Suprapubic skin (tissue), 4 donors: ENCODE results near the gene TMEM63A. TPM values are rescaled to one million over a fixed set of nuclear protein-coding genes. Genes with fewer than 3 reads are reported as not detected.

Source experiments
- DNase-seq, 2 donors: peaks; one replicate each; pipeline ENCODE4 v3.0.0-alpha.2; 2019; ENCODE audit warnings: low spot score in 2 of 2
- H3K27ac ChIP-seq: fragments of 200-600 bp; sonication (generic); one replicate; pipeline ENCODE4 v1.5.1; 2019
- H3K27me3 ChIP-seq: fragments of 200-600 bp; sonication (generic); one replicate; pipeline ENCODE4 v1.5.1; 2019
- H3K36me3 ChIP-seq: fragments of 200-600 bp; sonication (generic); one replicate; pipeline ENCODE4 v1.5.1; 2019
- H3K4me1 ChIP-seq: fragments of 200-600 bp; sonication (generic); one replicate; pipeline ENCODE4 v1.5.1; 2019
- H3K4me3 ChIP-seq: fragments of 200-600 bp; sonication (generic); one replicate; pipeline ENCODE4 v1.5.1; 2019; ENCODE audit warnings: mild to moderate bottlenecking
- H3K9me3 ChIP-seq: fragments of 200-600 bp; sonication (generic); one replicate; pipeline ENCODE4 v1.5.1; 2019
- CTCF ChIP-seq, 2 donors: fragments of 200-600 bp in 1 of 2; fragments of 450-650 bp in 1 of 2; sonication (generic) in 1 of 2; IDR thresholded peaks; one replicate each; pipeline ENCODE4 v1.5.1; 2016 to 2019; ENCODE audit warnings: antibody characterized with exemption in 2 of 2, mild to moderate bottlenecking in 1 of 2, moderate library complexity in 1 of 2
- EP300 ChIP-seq: sonication (generic); formaldehyde crosslinking; IDR thresholded peaks from one replicate; pipeline ENCODE4 v1.6.1; 2017; ENCODE audit warnings: antibody characterized with exemption
- POLR2A ChIP-seq, 2 donors: fragments of 450-650 bp; IDR thresholded peaks; one replicate each; pipeline ENCODE4 v1.6.1; 2017; ENCODE audit warnings: antibody characterized with exemption in 2 of 2, mild to moderate bottlenecking in 2 of 2, moderate library complexity in 2 of 2
- POLR2AphosphoS5 ChIP-seq, 3 donors: sonication (generic); formaldehyde crosslinking; IDR thresholded peaks; one replicate each; pipeline ENCODE4 v1.6.1; 2017; ENCODE audit warnings: antibody characterized with exemption in 3 of 3
- WGBS: methylation state at CpG from one replicate; pipeline ENCODE4 v1.1.5; 2018; 5-methylcytosine and 5-hydroxymethylcytosine counted together
- total RNA-seq, 4 donors: library from RNA; depleted of rRNA; stranded (reverse); fragments of >200 nt; gene quantifications; one replicate each; pipeline ENCODE4 v1.1.0, GENCODE V29; 2016

Gene TMEM63A
- total RNA-seq, 4 donors from 2014 or later: 32.6 to 162 (median 48.9) TPM

GRCh38 chr1:225825078-225825477, 57.1 kb downstream of the TMEM63A start:
- Histone ChIP-seq H3K4me1 (peaks cover 22% of the 10 kb centered on the region), H3K27me3 (no peaks in the 10 kb centered on the region), H3K27ac (no peak overlapping the region), H3K4me3 (no peak overlapping the region), H3K9me3 (no peaks in the 10 kb centered on the region), H3K36me3 (peaks cover 13% of the 10 kb centered on the region)
- 77% methylated on average over 6 of the region's 6 CpGs for WGBS
- TF ChIP-seq POLR2A (IDR thresholded peaks at IDR 0.05) (no peak), POLR2AphosphoS5 (IDR thresholded peaks at IDR 0.05) (no peak), CTCF (IDR thresholded peaks at IDR 0.05) (no peak), EP300 (no peak)
- DNase-seq: no peak

GRCh38 chr1:225824533-225824941, 57.6 kb downstream of the TMEM63A start:
- Histone ChIP-seq H3K9me3 (no peaks in the 10 kb centered on the region), H3K4me1 (peaks cover 22% of the 10 kb centered on the region)
- WGBS: 97% methylated on average over 12 of the region's 12 CpGs

DNA sequence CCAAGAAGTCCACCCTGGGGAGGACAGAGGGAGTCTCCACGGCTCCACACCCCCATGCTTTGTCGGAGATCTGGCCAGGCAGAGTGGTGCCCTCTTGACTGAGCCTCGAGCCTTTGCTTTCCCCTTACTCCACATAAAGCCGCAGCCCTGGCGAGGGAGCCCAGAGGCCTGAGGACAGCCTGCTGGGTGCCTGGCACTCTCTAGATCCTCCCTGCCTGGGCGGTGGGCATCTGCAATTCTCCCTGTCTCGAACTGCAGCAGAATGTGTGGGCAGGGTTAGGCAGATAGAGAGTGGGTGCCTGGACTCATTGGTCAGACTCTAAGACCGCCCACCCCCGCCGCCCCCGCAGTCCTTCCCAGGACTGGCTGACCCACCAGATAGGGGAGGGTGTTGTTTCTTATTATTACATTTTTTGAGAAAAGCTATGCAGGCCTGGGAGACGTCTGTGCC, 58.3 kb downstream of the TMEM63A start:
- Histone ChIP-seq H3K36me3 (peaks cover under 1% of the 10 kb centered on the region), H3K27me3 (no peaks in the 10 kb centered on the region), H3K9me3 (no peaks in the 10 kb centered on the region), H3K4me1 (peaks cover 22% of the 10 kb centered on the region), H3K4me3 (no peak overlapping the region), H3K27ac (no peak overlapping the region)
- WGBS: 80% methylated on average over 11 of the region's 12 CpGs
- TF ChIP-seq POLR2A (IDR thresholded peaks at IDR 0.05) (no peak), EP300 (no peak)
- no peak for DNase-seq

More at GRCh38 chr1:225824533-225824941, 57.6 kb downstream of the TMEM63A start:
- H3K36me3 ChIP-seq: peaks cover 7% of the 10 kb centered on the region
- no peak overlapping the region for H3K27ac ChIP-seq
- DNase-seq: no peak
- no peaks in the 10 kb centered on the region for H3K27me3 ChIP-seq
- no peak for TF ChIP-seq POLR2AphosphoS5 (IDR thresholded peaks at IDR 0.05)
- TF ChIP-seq EP300: no peak
- no peak for TF ChIP-seq CTCF (IDR thresholded peaks at IDR 0.05)
- no peak for TF ChIP-seq POLR2A (IDR thresholded peaks at IDR 0.05)
- no peak overlapping the region for H3K4me3 ChIP-seq

DNA sequence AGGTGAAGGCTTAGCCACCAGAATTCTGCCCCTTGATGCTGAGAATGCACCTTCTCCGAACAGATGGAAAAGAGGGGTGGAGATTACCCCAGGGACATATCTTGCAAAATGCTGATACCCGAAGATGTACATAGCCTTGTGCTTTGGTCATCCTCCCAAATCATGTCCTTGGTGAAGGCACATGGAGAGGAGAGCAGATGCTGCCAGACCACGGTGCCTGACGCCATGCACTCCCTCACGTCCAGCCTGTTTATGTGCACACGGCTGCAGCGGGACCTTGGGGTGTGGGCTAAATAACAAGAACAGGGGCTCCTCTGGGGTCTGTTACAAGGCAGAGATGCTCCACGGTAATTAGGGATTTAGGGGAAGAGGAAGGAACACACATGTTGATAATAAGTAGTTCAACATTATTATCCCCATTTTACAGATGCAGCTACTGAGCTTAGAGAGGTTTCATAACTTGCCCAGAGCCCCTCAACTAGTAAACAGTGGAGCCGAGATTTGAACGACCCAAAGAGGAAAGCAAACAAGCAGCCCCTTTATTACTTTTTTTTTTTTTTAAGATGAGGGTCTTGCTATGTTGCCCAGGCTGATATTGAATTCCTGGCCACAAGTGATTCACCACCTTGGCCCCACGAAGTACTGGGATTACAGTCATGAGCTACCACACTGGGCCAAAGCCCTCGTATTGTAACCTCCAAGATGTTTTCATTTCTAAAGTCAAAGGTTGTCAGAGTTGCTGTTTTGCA, 59.4 kb downstream of the TMEM63A start:
- Histone ChIP-seq H3K27ac (no peak overlapping the region), H3K36me3 (no peaks in the 10 kb centered on the region), H3K9me3 (no peaks in the 10 kb centered on the region), H3K4me3 (no peak overlapping the region), H3K4me1 (peaks cover 30% of the 10 kb centered on the region), H3K27me3 (no peaks in the 10 kb centered on the region)
- TF ChIP-seq CTCF (IDR thresholded peaks at IDR 0.05) (no peak), POLR2A (IDR thresholded peaks at IDR 0.05) (no peak), EP300 (no peak), POLR2AphosphoS5 (IDR thresholded peaks at IDR 0.05) (no peak)
- 72% methylated on average over 12 of the region's 12 CpGs for WGBS
- DNase-seq: no peak

DNA sequence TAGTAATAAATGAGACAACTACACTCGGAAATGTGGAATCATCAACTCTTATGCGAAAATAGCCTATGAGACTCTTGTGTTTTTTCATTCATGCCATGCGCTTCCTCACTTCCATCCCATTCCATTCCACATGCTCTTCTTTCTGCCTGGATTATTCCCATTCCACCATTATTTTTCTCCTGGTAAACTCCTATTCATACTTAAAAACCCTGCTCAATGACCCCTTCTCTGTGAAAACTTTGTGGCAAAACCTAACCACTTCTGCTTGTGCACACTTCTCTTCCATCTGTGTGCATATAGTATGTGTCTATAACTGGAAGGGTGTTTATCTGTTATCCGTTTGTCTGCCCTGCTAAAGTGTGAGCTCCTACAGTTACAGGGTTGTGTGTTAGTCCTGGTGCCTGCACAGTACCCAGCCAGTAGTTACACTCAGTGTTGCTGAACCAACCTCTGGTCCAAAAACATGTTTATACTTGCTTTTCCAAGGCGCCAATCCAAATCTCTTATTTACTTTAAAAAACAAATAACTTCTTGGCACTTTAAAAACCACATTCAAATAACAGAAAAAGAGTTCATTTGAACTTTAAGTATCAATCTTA, 61.6 kb downstream of the TMEM63A start:
- no peak overlapping the region for H3K27ac ChIP-seq
- TF ChIP-seq EP300 (no peak), POLR2A (IDR thresholded peaks at IDR 0.05) (no peak), POLR2AphosphoS5 (IDR thresholded peaks at IDR 0.05) (no peak), CTCF (IDR thresholded peaks at IDR 0.05) (no peak)
- H3K9me3 ChIP-seq: no peaks in the 10 kb centered on the region
- no peaks in the 10 kb centered on the region for H3K36me3 ChIP-seq
- no peak overlapping the region for H3K4me3 ChIP-seq
- no peak for DNase-seq
- WGBS: 73% methylated on average over 5 of the region's 5 CpGs
- H3K27me3 ChIP-seq: no peaks in the 10 kb centered on the region
- H3K4me1 ChIP-seq: peaks cover 42% of the 10 kb centered on the region
